Left lobe of liver (tissue), 2 donors: Measurements from ENCODE around the gene KRTAP10-2. TPM values are rescaled to one million over a fixed set of nuclear protein-coding genes. Genes with fewer than 3 reads are reported as not detected.
A peak's percentile ranks its signal among the peaks of the same experiment; 100 is the strongest.
"Not testable (repeated sequence)": the region's sequence is repeated elsewhere in the genome, so short reads cannot be mapped to it uniquely, and the experiment has no call there.

ENCODE experiments used
- ATAC-seq: fragments of 200-7000 bp; cut with Tn5 transposase; one replicate; pipeline ENCODE4 v1.9.1; 2020; ENCODE audit warnings: mild to moderate bottlenecking, moderate library complexity
- DNase-seq: peaks from one replicate; pipeline ENCODE4 v3.0.0-alpha.2; 2020; ENCODE audit warnings: low spot score
- total RNA-seq: library from RNA; stranded (reverse); gene quantifications from one replicate; pipeline ENCODE4 v1.2.1, GENCODE V29; 2021
- donor health status: DM: no; HTN: no; CAD: no; lungs with moderate emphysema.
- donor health status: DM: no; HTN: yes; CAD: no.

Gene KRTAP10-2
- total RNA-seq, 1 donor from 2014 or later, result not detected

GRCh38 chr21:44568667-44569556, 17.6 kb upstream of the KRTAP10-2 start:
- ATAC-seq (no peak), DNase-seq (no peak)

GRCh38 chr21:44568261-44568660, 17.0 kb upstream of the KRTAP10-2 start:
- ATAC-seq (no peak), DNase-seq (no peak)

GRCh38 chr21:44567481-44568171, 16.3 kb upstream of the KRTAP10-2 start:
- DNase-seq, result no peak
- no peak for ATAC-seq

- no peak for ATAC-seq
Measured at GRCh38 chr21:44566403-44566802, 15.1 kb upstream of the KRTAP10-2 start.

GRCh38 chr21:44564886-44565598, 13.7 kb upstream of the KRTAP10-2 start:
- no peak for DNase-seq
- ATAC-seq, result no peak

More at GRCh38 chr21:44566403-44566802, 15.1 kb upstream of the KRTAP10-2 start:
- no peak for DNase-seq

- DNase-seq, result no peak
- no peak for ATAC-seq
Measured at GRCh38 chr21:44564099-44564498, 12.8 kb upstream of the KRTAP10-2 start.

GRCh38 chr21:44558695-44559094, 7.4 kb upstream of the KRTAP10-2 start, which contains the start of gene KRTAP10-3:
Gene KRTAP10-3 (minus strand): TSS chr21:44558795. CDS start chr21:44558715, 80 bp downstream.
- no peak for ATAC-seq
- DNase-seq, result no peak

- ATAC-seq, DNase-seq: not testable (repeated sequence)
Measured at GRCh38 chr21:44558329-44558675, 7.0 kb upstream of the KRTAP10-2 start.

- DNase-seq, result no peak
- ATAC-seq, result peak; percentile 49
Measured at GRCh38 chr21:44557491-44558328, 6.4 kb upstream of the KRTAP10-2 start.

- ATAC-seq (no peak), DNase-seq (no peak)
Measured at GRCh38 chr21:44556879-44557278, 5.6 kb upstream of the KRTAP10-2 start.

GRCh38 chr21:44555200-44555875, 4.0 kb upstream of the KRTAP10-2 start:
- ATAC-seq (no peak), DNase-seq (no peak)

GRCh38 chr21:44552681-44553080, 1.4 kb upstream of the KRTAP10-2 start:
- no peak for ATAC-seq
- no peak for DNase-seq

GRCh38 chr21:44552136-44552535, 831 bp upstream of the KRTAP10-2 start:
- peak; percentile 31 for DNase-seq
- ATAC-seq, result no peak

- ATAC-seq (no peak), DNase-seq (peak; percentile 33)
Measured at GRCh38 chr21:44550807-44551206, 498 bp downstream of the KRTAP10-2 start.

- not testable (repeated sequence) for ATAC-seq
- peak; percentile 44 for DNase-seq
Measured at GRCh38 chr21:44550285-44550684, 1.0 kb downstream of the KRTAP10-2 start.

GRCh38 chr21:44549525-44550211, 1.6 kb downstream of the KRTAP10-2 start:
- DNase-seq (peak; percentile 31), ATAC-seq (no peak)

- ATAC-seq (no peak), DNase-seq (no peak)
Measured at GRCh38 chr21:44548922-44549321, 2.4 kb downstream of the KRTAP10-2 start.

- DNase-seq (no peak), ATAC-seq (no peak)
Measured at GRCh38 chr21:44548381-44548780, 2.9 kb downstream of the KRTAP10-2 start.

GRCh38 chr21:44547656-44548331, 3.5 kb downstream of the KRTAP10-2 start:
- DNase-seq (no peak), ATAC-seq (no peak)
